ENCODE results near the gene HECTD4.

Gene HECTD4

GRCh38 chr12:112285600-112286401, 96.4 kb downstream of the HECTD4 start:
- Histone ChIP-seq H3K36me3 (ENCODE audit: control insufficient read depth, low read length) (no peaks in the 10 kb centered on the region), H3K79me2 (ENCODE audit: control insufficient read depth, low read length) (no peaks in the 10 kb centered on the region), H3K4me2 (ENCODE audit: low read length) (no peak overlapping the region), H3K9me3 (ENCODE audit: control insufficient read depth, insufficient read depth, low read length) (no peaks in the 10 kb centered on the region), H3K27ac (ENCODE audit: low read depth, low read length) (no peak overlapping the region), H3K9me2 (replicated peaks; ENCODE audit: control insufficient read depth, low read length) (no peaks in the 10 kb centered on the region), H3F3A (ENCODE audit: control insufficient read depth, insufficient read depth) (peaks cover 3% of the 10 kb centered on the region; the same call in 1 of the 2 replicates), H3K4me1 (ENCODE audit: control insufficient read depth, low read length) (no peaks in the 10 kb centered on the region), H3K4me3 (ENCODE audit: low read length) (no peak overlapping the region), H4K20me1 (ENCODE audit: control insufficient read depth, insufficient read depth, low read depth, low read length) (no peaks in the 10 kb centered on the region), H3K27me3 (ENCODE audit: control insufficient read depth, low read length) (no peaks in the 10 kb centered on the region)
- no peak for TF ChIP-seq EZH2phosphoT487 (IDR thresholded peaks at IDR 0.05; ENCODE audit: borderline replicate concordance, low read length)
- no peak for TF ChIP-seq CTCF (IDR thresholded peaks at IDR 0.05; ENCODE audit: low read depth, low read length, poor library complexity, severe bottlenecking)

- Histone ChIP-seq H3F3A (ENCODE audit: control insufficient read depth, insufficient read depth) (peaks cover 3% of the 10 kb centered on the region; the same call in 1 of the 2 replicates), H3K4me3 (ENCODE audit: low read length) (no peak overlapping the region), H3K4me2 (ENCODE audit: low read length) (no peak overlapping the region), H3K27ac (ENCODE audit: low read depth, low read length) (no peak overlapping the region), H3K79me2 (ENCODE audit: control insufficient read depth, low read length) (no peaks in the 10 kb centered on the region), H3K9me3 (ENCODE audit: control insufficient read depth, insufficient read depth, low read length) (no peaks in the 10 kb centered on the region), H3K36me3 (ENCODE audit: control insufficient read depth, low read length) (no peaks in the 10 kb centered on the region), H3K4me1 (ENCODE audit: control insufficient read depth, low read length) (no peaks in the 10 kb centered on the region), H4K20me1 (ENCODE audit: control insufficient read depth, insufficient read depth, low read depth, low read length) (no peaks in the 10 kb centered on the region), H3K27me3 (ENCODE audit: control insufficient read depth, low read length) (no peaks in the 10 kb centered on the region), H3K9me2 (replicated peaks; ENCODE audit: control insufficient read depth, low read length) (no peaks in the 10 kb centered on the region)
- no peak for TF ChIP-seq CTCF (IDR thresholded peaks at IDR 0.05; ENCODE audit: low read depth, low read length, poor library complexity, severe bottlenecking)
- no peak for TF ChIP-seq EZH2phosphoT487 (IDR thresholded peaks at IDR 0.05; ENCODE audit: borderline replicate concordance, low read length)
Measured at GRCh38 chr12:112283546-112283945, 98.7 kb downstream of the HECTD4 start.

- Histone ChIP-seq H3K27ac (ENCODE audit: low read depth, low read length) (no peak overlapping the region), H3K27me3 (ENCODE audit: control insufficient read depth, low read length) (no peaks in the 10 kb centered on the region), H3K9me2 (replicated peaks; ENCODE audit: control insufficient read depth, low read length) (no peaks in the 10 kb centered on the region), H3K4me3 (ENCODE audit: low read length) (no peak overlapping the region), H3K4me2 (ENCODE audit: low read length) (no peak overlapping the region), H3K79me2 (ENCODE audit: control insufficient read depth, low read length) (no peaks in the 10 kb centered on the region), H3K9me3 (ENCODE audit: control insufficient read depth, insufficient read depth, low read length) (no peaks in the 10 kb centered on the region), H3K36me3 (ENCODE audit: control insufficient read depth, low read length) (no peaks in the 10 kb centered on the region), H3F3A (ENCODE audit: control insufficient read depth, insufficient read depth) (peaks cover 3% of the 10 kb centered on the region; the same call in 1 of the 2 replicates), H4K20me1 (ENCODE audit: control insufficient read depth, insufficient read depth, low read depth, low read length) (no peaks in the 10 kb centered on the region), H3K4me1 (ENCODE audit: control insufficient read depth, low read length) (no peaks in the 10 kb centered on the region)
- TF ChIP-seq CTCF (IDR thresholded peaks at IDR 0.05; ENCODE audit: low read depth, low read length, poor library complexity, severe bottlenecking) (no peak), EZH2phosphoT487 (IDR thresholded peaks at IDR 0.05; ENCODE audit: borderline replicate concordance, low read length) (no peak)
Measured at GRCh38 chr12:112282920-112283319, 99.3 kb downstream of the HECTD4 start.
